ENCODE results near the gene RYR2. TPM values are rescaled to one million over a fixed set of nuclear protein-coding genes. Genes with fewer than 3 reads are reported as not detected.
"Not testable (repeated sequence)": the region's sequence is repeated elsewhere in the genome, so short reads cannot be mapped to it uniquely, and the experiment has no call there.

RYR2 gene
- total RNA-seq, 4 donors from 2014 or later, result 0.13 to 2.5 (median 0.88) TPM

- Histone ChIP-seq H3K27ac (no peak overlapping the region), H3K9me3 (no peaks in the 10 kb centered on the region)
- DNase-seq, result no peak
Measured at GRCh38 chr1:237814319-237814924, 772.4 kb downstream of the RYR2 start.

GRCh38 chr1:237817277-237817676 is 775.3 kb downstream of the RYR2 start:
- no peak overlapping the region for H3K27ac ChIP-seq
- TF ChIP-seq CTCF (IDR thresholded peaks at IDR 0.05) (no peak), POLR2A (IDR thresholded peaks at IDR 0.05) (no peak)

More at GRCh38 chr1:237814319-237814924, 772.4 kb downstream of the RYR2 start:
- no peaks in the 10 kb centered on the region for H3K27me3 ChIP-seq
- H3K4me1 ChIP-seq, result no peaks in the 10 kb centered on the region
- no peak overlapping the region for H3K4me3 ChIP-seq
- no peaks in the 10 kb centered on the region for H3K36me3 ChIP-seq
- TF ChIP-seq POLR2A (IDR thresholded peaks at IDR 0.05) (no peak), CTCF (IDR thresholded peaks at IDR 0.05) (peak in 5 of 6 experiments; percentile 5 to 20 (median 13))

GRCh38 chr1:237820634-237821033 is 778.6 kb downstream of the RYR2 start:
- H3K4me1 ChIP-seq, DNase-seq, H3K36me3 ChIP-seq, H3K27me3 ChIP-seq, H3K4me3 ChIP-seq, H3K9me3 ChIP-seq, H3K27ac ChIP-seq: not testable (repeated sequence)

More at GRCh38 chr1:237817277-237817676, 775.3 kb downstream of the RYR2 start:
- Histone ChIP-seq H3K4me1 (no peaks in the 10 kb centered on the region), H3K27me3 (no peaks in the 10 kb centered on the region), H3K36me3 (no peaks in the 10 kb centered on the region), H3K9me3 (no peaks in the 10 kb centered on the region), H3K4me3 (no peak overlapping the region)
- DNase-seq, result no peak

GRCh38 chr1:237832858-237833257 is 790.9 kb downstream of the RYR2 start:
- no peaks in the 10 kb centered on the region for H3K9me3 ChIP-seq
- TF ChIP-seq CTCF (IDR thresholded peaks at IDR 0.05), result no peak
- no peak for TF ChIP-seq POLR2A (IDR thresholded peaks at IDR 0.05)
- no peaks in the 10 kb centered on the region for H3K4me1 ChIP-seq
- H3K27me3 ChIP-seq, result no peaks in the 10 kb centered on the region
- DNase-seq, result no peak
- no peaks in the 10 kb centered on the region for H3K36me3 ChIP-seq
- H3K27ac ChIP-seq, result no peak overlapping the region
- no peak overlapping the region for H3K4me3 ChIP-seq

- TF ChIP-seq CTCF (IDR thresholded peaks at IDR 0.05) (no peak), POLR2A (IDR thresholded peaks at IDR 0.05) (no peak)
- Histone ChIP-seq H3K4me1 (no peaks in the 10 kb centered on the region), H3K36me3 (no peaks in the 10 kb centered on the region), H3K27ac (no peak overlapping the region), H3K4me3 (no peak overlapping the region), H3K27me3 (no peaks in the 10 kb centered on the region), H3K9me3 (no peaks in the 10 kb centered on the region)
- DNase-seq, result no peak
Measured at GRCh38 chr1:237834048-237834447, 792.1 kb downstream of the RYR2 start.

- no peaks in the 10 kb centered on the region for H3K4me1 ChIP-seq
- TF ChIP-seq CTCF (IDR thresholded peaks at IDR 0.05) (no peak), POLR2A (IDR thresholded peaks at IDR 0.05) (no peak)
- no peak overlapping the region for H3K4me3 ChIP-seq
- no peak overlapping the region for H3K27ac ChIP-seq
- DNase-seq, result no peak
- H3K9me3 ChIP-seq, result no peaks in the 10 kb centered on the region
- H3K27me3 ChIP-seq, result no peaks in the 10 kb centered on the region
- no peaks in the 10 kb centered on the region for H3K36me3 ChIP-seq
Measured at GRCh38 chr1:237834461-237834860, 792.5 kb downstream of the RYR2 start.
